Activated T-helper 1 cell treated with Interleukin-2 at 50 U/mL for 16 hours (primary cell): ENCODE data around the gene CCDC24.

Experiments used
- DNase-seq: peaks from one replicate; pipeline ENCODE4 v3.0.0-alpha.2; 2020; ENCODE audit warnings: low read depth

CCDC24 gene

DNA sequence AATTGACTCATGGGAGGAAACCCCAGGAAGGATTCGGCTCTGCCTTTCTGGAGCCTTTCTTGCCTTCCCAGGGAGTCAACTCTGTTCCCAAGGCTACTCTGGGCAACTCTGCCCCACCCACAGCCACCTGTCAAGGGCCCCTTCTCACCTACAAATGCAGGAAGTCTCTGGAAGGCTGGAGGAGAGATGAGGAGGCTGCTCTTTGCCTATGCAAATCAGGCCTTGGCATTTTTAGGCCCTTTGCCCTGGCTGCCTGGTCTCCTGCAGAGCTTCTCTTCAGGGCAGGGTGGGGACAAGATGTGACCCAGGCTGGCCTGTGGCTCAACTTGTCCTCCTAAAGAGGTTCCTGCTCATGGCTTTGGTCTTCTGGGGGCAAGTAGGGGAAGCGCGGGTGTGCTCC is 34.4 kb downstream of the CCDC24 start:
- no peak for DNase-seq

DNA sequence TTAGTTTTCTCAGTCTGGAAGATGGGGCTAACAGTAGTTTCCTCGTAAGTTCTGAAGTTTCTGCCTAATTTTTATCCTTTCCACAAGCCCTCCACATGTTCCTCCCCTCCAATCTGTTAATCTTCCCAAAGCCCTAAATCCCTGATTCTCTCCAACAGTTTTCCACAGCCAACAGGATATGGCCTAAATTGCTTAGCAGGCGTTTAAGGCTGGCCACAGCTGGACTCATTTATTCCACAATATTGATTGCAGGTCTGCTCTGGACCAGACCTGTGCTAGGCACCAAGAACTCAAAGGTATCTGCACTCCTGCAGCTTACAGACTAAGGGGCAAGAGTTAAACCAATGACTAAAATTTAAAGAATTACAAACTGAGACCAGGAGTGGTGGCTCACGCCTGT is 35.9 kb downstream of the CCDC24 start:
- DNase-seq, result no peak

GRCh38 chr1:44029260-44029910 is 38.0 kb downstream of the CCDC24 start:
- no peak for DNase-seq

DNA sequence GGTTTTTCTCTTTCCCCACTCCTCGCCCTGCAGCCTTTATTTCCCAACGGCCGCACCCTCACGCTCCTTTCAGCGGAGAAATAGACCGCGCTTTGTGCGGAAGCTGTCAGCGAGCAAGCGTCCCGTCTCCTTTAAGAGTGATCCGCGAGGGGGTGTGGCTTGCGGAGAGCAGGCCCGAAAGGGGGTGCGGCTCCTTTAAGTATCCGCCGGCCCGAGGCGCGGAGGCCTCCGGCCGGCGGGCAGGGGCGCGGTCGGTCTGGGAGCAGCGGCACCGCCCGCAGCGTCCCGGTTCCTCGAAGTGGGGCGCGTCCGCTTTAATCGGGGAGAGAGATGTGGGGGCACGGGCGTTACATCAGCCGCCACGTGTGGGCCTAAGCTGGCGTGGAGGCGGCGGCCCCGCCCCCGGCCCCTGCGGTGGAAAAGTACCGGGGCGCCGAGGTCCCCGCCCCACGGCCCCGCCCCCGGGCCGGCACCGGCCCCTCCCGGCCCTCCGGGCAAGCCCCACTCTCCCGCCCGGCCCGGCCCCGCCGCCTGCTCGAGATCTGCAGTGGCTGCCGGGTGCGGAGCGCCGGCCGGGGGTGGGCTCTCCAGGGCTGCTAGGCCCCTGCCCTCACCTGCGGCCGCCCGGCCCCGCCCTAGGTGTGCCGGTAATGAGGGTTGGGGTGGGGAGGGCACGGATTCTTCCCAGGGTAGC is 38.7 kb downstream of the CCDC24 start:
- peak; percentile 72 for DNase-seq

GRCh38 chr1:44030605-44031251 is 39.3 kb downstream of the CCDC24 start:
- peak; percentile 30 for DNase-seq

- DNase-seq, result peak; percentile 18
These were observed 40.1 kb downstream of the CCDC24 start, which contains the start of gene SLC6A9 for GRCh38 chr1:44031252-44032169. TSS of gene SLC6A9 (minus strand) at chr1:44031462. CDS start at chr1:44024277, 7,185 bp downstream.

DNA sequence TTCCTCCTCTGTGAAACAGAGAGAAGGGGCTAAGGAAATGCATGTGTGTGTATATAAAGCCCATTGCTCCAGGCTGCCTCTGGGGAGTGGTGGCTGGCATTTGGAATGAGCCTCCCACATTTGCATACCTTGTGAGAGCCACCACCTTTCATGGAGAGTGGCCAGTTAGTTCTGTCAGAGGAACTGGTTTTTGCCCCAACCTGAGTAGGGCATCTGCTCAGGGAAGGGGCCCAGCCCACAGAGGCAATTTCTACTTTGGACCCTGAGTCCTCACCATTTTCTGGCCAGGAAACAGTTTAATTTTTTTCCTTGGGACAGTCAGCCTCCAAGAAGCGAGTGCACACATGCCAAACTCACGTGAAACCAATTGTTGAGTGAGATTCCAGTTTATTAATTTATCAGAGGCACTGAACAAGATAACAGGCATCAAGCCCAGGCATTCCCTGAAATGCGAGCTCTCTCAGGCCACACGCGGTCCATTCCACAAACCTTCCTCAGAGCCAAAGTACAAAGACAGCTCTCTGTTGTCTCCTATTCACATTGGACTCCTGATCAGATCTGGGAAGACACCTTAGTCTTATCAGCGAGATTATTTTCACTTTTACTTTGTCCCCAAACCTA is 40.9 kb downstream of the CCDC24 start:
- DNase-seq, result no peak

GRCh38 chr1:44033041-44033575 is 41.7 kb downstream of the CCDC24 start:
- DNase-seq, result no peak

DNA sequence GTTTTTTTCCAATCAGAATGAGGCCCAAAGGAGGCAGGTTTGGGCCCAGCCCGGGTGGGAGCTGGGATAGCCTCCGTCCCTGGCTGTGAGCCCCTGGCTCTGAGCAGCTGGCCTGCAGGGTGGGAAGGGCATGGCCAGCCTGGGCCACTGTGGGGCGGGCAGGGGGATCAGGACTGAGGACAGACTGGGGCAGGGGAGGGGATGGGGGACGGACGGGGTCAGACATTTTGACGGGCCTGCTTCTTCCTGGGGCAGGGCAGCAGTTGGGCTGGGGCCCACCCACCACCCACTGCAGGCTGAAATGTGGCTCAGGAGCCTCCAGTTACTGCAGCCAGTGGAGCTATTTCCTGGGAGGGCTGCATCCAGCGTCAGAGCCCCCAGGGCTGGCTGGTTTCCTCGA is 42.4 kb downstream of the CCDC24 start:
- DNase-seq, result no peak

DNA sequence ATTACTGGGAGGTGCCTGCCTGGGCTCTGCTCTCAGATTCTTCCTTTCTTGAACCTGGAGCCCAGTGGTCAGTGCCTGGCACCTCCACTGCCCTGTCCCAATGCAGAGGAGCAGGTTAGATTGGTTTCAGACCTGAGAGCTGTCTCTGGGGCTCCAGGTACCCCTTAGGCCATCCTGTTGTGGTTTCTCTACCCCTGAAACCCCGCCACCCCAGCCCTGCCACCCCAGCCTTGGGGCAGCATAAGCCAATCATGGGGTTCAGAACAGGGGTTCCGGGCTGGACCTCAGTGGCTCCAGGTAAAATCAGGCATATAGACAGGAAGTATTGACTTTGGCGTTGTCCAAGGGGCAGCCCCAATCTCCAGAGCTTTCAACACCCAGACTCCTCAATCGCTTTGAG is 43.0 kb downstream of the CCDC24 start:
- DNase-seq, result no peak

GRCh38 chr1:44034976-44035716 is 43.7 kb downstream of the CCDC24 start:
- DNase-seq, result no peak

- no peak for DNase-seq
These were observed 44.5 kb downstream of the CCDC24 start for GRCh38 chr1:44035726-44036408.

GRCh38 chr1:44036409-44037139 is 45.2 kb downstream of the CCDC24 start:
- DNase-seq, result peak; percentile 44

GRCh38 chr1:44037154-44037553 is 45.8 kb downstream of the CCDC24 start:
- DNase-seq, result no peak

GRCh38 chr1:44038876-44039657 is 47.7 kb downstream of the CCDC24 start:
- no peak for DNase-seq

DNA sequence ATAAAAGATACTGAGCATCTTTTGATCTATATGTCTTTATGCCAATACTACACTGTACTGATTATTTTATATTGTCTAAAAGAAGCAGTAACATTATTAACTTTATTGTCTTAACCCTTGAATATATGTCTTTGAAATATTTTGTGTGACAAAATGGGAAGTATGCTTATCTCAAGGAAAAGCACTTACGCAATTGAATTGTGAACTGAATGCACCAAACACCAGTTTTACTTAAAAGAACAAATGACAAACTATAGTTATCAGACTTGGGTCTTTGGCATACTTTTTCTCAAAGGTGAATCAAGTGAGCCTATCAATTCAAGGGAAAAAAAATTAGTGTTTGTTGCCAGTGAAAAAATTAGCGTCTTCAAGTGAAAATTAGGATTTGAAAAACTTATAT is 49.0 kb downstream of the CCDC24 start:
- no peak for DNase-seq

GRCh38 chr1:44040846-44041245 is 49.4 kb downstream of the CCDC24 start:
- no peak for DNase-seq
